ENCODE data around the gene BRD3.

BRD3 gene

DNA sequence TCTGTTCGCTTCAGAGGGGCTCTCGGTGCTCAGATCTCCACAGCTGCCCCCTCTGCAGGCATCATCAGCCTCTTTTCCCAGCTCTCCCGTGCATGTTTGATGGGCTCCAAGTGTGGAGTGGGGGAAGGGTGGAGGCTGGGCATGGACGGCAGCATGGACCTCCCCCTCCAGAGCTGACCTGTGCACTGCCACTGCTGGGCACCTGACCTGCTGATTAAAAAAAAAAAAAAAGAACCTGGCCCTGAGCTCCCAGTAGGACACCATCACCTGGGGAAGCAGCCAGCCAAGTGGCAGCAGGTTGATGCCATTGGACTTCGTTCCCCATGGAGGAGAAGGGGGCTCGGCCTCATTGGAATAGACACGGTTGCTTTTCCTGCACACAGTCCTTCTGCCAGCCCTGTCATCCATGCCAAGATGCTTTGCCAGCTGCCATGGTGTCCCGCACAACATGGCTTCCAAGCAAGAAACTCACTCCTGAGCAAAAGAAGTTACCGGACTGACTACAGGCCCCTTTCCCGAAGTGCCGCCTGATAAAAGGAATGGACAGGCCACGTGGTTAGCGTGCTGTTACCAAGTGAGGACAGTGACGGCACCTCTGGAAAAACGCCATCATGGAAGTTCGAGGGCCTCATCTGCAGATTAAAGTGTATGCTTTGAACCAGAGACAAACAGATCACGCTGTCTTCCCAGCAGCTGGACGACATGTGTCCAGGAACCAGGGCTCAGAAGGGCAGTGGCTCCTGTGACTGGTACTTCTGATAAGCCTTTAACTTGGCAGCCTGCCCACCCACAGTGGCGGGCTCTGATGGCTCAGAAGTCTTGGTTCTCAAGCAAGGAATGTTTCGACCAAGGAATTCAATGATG lies 57.3 kb downstream of the BRD3 start:
- no peak for DNase-seq

DNA sequence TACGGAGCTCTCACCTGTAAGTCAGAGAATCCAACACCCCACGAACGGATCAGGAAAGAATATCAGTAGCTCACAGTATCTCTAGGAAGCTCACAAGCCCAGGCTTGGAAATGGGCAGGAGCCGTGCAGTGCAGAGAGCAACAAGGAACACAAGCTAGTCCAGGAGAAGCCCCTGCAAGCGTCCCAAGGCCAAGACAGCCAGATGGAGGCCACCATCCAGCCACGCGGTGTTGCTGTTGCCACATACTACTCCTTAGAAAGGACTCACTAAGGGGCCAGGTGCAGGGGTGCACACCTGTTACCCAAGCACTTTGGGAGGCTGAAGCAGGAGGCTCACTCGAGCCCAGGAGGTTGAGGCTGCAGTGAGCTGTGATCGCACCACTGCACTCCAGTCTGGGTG lies 60.3 kb downstream of the BRD3 start:
- DNase-seq: no peak

- DNase-seq: no peak
Observed at GRCh38 chr9:134007150-134007549, 60.7 kb downstream of the BRD3 start.

DNA sequence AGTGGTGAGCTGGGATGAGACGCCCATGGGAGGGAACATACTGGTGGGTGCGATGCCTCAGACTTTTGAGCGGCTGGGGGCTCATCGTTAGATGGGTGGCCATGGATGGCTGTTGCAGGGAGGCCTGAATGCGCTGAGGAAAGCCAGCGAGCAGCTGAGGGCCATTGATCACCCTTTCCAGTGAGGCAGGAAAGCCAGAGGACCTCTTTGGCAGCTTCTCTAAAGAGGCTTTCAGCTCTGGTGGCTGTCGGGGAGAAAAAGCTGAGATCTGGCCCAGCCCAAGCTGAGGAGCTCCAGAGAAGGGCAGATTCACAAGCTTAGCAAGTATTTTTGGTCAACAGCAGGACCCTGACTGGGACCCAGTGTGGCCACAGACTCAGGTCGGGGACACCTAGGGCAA lies 62.4 kb downstream of the BRD3 start:
- no peak for DNase-seq

DNA sequence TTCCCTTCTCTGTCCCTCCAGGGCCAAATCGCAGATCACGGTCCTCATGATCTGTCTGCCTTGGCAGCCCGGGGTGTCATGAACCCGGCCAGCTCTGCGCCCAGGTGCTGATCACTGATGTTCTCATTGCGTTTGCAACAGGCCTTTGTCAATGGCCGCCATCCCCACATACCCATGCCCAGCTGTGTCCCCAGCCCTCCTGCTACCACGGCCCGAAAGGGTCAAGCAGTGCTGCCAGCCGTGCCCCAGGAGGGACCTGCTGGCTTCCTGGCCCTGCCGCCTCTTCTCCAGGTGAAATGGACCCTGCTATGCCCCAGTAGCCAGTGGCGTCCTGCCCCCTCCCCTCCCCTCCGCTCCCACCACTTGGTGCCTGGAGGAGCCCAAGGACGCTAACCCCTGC lies 62.9 kb downstream of the BRD3 start:
- DNase-seq: no peak

GRCh38 chr9:134004131-134004873 lies 63.5 kb downstream of the BRD3 start:
- DNase-seq: no peak

DNA sequence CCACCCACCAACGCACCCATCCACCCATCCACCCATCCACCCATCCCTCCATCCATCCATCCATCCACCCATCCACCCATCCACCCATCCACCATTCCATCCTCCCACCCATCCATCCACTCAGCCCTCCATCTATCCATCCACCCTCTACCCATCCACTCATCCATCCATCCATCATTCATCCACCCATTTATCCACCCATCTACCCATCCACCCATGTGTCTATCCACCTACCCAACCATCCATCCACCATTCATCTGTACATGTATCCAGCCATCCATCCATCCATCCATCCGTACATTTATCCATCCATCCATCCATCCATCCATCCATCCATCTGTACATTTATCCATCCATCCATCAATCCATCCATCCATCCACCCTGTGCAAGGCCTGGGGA lies 64.6 kb downstream of the BRD3 start:
- no peak for DNase-seq

DNA sequence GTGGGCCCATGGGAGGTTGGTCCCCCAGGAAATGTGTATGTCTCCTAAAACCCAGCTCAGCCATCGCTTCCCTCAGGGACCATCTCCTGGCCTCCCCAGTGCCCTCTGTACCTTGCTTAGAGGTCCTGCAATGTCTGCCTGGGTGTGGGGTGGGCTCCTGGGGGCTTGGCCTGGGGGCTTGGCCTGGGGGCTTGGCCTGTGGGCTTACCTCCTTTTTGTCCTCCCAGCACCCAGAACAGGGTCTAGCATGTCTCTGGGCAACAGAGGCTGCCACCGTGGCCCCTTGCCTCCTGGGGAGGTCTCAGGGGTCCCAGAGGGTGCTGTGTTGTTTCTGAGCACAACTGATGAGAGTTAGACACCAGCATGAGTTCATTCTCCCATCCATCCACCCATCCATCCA lies 65.0 kb downstream of the BRD3 start:
- no peak for DNase-seq

DNA sequence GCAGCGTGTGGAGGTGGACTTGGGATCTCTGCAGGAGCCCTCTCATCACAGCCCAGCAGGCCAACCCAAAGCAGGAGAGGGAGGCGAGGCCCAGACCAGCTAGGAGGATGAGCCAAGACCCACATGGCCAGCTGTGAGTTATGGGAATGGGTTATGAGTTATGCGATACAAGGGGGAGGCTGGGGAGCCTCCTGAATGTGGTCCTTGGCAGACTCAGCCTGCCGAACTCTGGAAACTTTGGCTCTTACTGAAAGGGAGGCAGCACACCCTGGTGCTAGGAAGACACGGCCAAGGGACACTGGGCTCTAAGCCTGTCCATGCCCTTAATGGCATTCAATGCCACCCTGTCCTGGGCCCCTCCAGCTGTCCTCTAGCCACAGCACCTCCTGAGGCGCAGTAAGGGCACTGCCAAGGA lies 68.0 kb downstream of the BRD3 start:
- DNase-seq: no peak

DNA sequence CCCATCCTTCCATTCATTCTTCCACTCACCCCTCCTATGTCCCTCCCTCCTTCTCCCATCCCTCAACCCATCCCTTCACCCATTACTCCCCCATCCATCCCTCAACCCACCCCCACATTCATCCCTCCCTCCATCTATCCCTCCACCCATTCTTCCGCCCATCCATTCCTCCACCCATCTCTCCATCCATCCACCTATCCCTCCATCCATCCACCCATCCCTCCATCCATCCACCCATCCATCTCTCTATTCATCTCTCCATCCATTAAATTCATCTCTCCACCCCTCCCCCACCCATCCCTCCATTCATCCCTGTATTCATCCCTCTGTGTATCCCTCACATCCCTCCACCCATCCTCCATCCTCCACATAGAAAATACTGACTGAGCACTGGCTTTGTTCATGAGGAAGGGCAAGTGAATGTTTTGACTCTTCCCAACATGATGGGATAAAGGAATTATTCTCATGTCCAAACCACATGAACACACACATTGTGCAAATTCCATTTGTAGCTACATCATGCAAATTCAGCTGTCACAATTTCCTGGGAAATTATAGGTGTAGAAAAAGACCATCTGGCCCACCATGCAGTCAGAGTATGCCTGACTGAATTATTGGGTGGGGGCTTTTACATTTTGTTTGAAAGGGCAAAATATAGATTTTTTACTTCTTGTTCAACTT lies 68.8 kb downstream of the BRD3 start:
- DNase-seq: no peak

- no peak for DNase-seq
Observed at GRCh38 chr9:133997584-133997983, 70.2 kb downstream of the BRD3 start.

DNA sequence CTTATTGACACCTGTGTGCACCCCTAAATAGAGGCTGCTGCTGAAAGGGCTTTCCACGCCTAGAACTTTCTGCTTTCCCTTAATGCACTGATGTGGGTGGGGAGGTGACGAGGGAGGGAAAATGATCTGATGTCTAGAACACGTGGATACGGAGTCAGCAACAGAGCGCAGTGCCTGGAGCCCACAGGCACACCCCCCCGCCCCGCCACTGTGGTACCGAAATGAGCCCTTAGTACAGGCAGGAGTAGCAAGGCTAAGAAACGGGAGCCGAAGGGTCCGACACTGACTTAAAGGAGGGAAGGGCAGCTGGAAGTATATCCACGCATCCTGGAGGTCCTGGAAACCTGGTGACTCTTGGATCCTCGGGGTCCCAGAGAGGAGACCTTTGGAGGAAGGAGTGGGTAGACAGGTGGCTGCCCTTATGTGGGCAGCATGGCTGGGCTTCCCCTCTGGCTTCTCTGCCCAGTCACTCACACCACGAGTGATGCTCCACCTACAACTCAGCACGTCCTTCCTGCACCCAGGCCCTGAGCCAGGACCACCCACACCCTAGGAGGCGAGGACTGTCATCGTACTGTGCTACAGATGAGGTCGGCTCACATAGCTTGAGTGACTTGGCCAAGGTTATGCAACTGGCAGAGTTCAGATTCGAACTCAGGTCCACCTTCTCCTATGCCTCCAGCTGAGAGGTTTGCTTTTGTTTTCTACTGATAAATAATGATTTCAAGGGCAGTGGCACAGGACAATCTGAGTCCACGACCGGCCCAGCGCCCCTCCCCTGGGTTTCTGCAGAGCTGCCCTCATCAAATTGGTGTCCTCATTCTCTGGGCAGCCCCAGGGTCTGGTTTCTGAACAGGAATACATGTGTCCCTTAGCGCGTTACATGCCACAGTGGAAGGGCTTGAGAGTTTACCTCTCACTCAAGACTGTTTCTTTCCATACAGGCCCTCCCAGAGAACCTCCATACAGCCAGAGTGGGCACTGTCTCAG lies 71.0 kb downstream of the BRD3 start:
- peak in 1 of 2 donors; percentile 45 for DNase-seq

- DNase-seq: no peak
Observed at GRCh38 chr9:133995012-133995896, 72.6 kb downstream of the BRD3 start.

DNA sequence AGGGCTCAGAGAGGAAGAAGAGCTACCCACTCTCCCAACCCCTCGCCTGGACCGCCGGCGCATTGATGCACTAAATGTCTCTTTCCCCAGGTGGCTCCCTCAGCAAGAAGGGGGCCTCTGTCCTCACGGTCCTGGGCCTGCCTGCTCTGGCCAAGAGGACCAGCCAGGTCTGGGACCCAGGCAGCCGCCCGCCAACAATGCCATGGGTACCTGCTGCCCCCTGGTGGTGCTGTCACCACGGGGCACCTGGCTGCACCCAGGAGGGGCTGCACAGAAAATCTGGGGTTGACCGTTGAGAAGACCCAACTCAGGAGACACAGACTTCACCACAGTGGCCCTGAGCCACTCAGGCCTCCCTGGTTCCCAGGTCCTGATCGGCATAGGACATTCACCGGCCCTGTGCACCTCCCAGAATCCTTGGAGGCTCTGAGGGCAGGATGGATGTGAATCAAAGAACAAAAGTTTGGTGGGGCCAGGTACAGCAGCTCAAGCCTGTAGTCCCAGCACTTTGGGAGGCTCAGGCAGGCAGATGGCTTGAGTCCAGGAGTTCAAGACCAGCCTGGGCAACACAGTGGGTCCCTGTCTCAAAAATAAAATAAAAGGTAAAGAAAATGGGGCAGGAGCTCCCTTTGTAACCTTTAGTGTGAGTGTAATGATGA lies 73.3 kb downstream of the BRD3 start:
- DNase-seq: peak; percentile 34 to 89

GRCh38 chr9:133993635-133994253 lies 74.1 kb downstream of the BRD3 start:
- DNase-seq: no peak

DNA sequence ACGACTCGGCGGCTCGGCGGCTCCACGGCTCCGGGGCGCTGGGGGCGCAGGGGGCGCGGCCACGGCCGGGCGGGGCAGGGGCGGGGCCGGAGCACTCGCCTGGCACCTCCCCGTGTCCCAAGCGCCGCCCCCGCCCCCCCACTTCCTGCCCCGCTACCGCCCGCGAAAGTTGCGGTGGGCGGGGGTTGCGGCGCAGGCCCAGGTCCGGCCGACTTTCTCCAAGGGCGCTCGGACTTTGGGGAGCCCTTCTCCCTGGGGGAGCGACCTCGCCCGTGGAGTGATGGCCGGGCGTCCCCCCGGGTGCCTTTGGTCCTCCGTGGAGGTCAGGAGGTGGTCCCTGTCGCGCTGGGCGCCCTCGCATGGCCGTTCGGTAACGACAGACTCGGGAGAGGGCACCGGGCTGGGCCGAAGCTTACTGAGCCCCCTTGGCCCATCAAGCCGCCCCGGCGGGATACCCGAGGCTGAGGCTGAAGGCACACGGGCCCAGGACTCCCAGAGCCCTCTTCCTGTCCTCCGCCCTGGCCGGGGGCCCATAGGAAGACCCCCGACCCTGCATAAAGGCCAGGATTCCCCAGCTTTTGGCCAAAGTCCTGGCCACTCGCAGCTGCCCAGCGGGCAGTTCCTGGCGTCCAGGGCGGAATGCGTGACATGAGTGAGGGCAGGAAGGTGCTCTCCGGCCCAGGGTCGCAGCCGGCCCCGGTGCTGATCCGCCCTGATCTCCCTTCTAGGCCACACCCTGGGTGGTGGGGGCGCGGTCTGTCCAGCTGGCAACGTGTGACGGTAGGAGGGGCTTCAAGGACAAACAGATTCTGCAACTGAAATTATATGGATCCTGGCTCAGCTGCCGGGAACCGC lies 74.8 kb downstream of the BRD3 start:
- DNase-seq: peak; percentile 62 to 69

- peak; percentile 33 to 35 for DNase-seq
Observed at GRCh38 chr9:133991964-133992779, 75.7 kb downstream of the BRD3 start, which contains the start of gene VAV2. Gene VAV2, minus strand, starts transcription at chr9:133992324. Its CDS starts 46 bp downstream, at chr9:133992278.

Data from inflammatory macrophage treated with lipopolysaccharide for 1 hour (primary cell).